Lung (tissue), 12 donors: ENCODE results near the gene LURAP1L. TPM values are rescaled to one million over a fixed set of nuclear protein-coding genes. Genes with fewer than 3 reads are reported as not detected.
A peak's percentile ranks its signal among the peaks of the same experiment; 100 is the strongest.

Source experiments
- ATAC-seq: fragments of 200-7000 bp; cut with Tn5 transposase; one replicate; pipeline ENCODE4 v1.9.1; 2020; ENCODE audit warnings: moderate number of reproducible peaks; ENCODE audit not compliant: insufficient read depth, low FRiP score
- DNase-seq, 3 donors: peaks; one replicate each; pipeline ENCODE4 v3.0.0-alpha.2; 2013 to 2017
- H3K27ac ChIP-seq, 2 donors: one replicate each; pipeline ENCODE4 v1.5.1; 2013; ENCODE audit warnings: mild to moderate bottlenecking in 2 of 2, moderate library complexity in 2 of 2, control low read depth in 1 of 2, inconsistent platforms in 1 of 2, low read depth in 1 of 2, low read length in 1 of 2
- H3K27me3 ChIP-seq, 3 donors: one replicate each; pipeline ENCODE4 v1.5.1; 2013; ENCODE audit warnings: low read length in 2 of 3; ENCODE audit not compliant: control insufficient read depth in 3 of 3, insufficient read depth in 3 of 3
- H3K36me3 ChIP-seq, 4 donors: one replicate each; pipeline ENCODE4 v1.5.1; 2013; ENCODE audit warnings: low read length in 4 of 4, mild to moderate bottlenecking in 1 of 4, moderate library complexity in 1 of 4; ENCODE audit not compliant: control insufficient read depth in 4 of 4, insufficient read depth in 4 of 4
- H3K4me1 ChIP-seq, 5 donors: one replicate each; pipeline ENCODE4 v1.5.1; 2013; ENCODE audit warnings: low read length in 5 of 5, mild to moderate bottlenecking in 2 of 5, moderate library complexity in 1 of 5; ENCODE audit not compliant: control insufficient read depth in 5 of 5, insufficient read depth in 5 of 5
- H3K4me3 ChIP-seq: one replicate; pipeline ENCODE4 v1.5.1; 2013; ENCODE audit warnings: mild to moderate bottlenecking, control low read depth, moderate library complexity
- H3K9ac ChIP-seq, 2 donors: one replicate each; pipeline ENCODE4 v1.5.1; 2013; ENCODE audit warnings: low read length in 2 of 2, control low read depth in 1 of 2; ENCODE audit not compliant: insufficient read depth in 1 of 2
- H3K9me3 ChIP-seq, 4 donors: one replicate each; pipeline ENCODE4 v1.5.1; 2013; ENCODE audit warnings: low read length in 3 of 4, mild to moderate bottlenecking in 1 of 4, moderate library complexity in 1 of 4; ENCODE audit not compliant: control insufficient read depth in 4 of 4, insufficient read depth in 3 of 4
- CTCF ChIP-seq: IDR thresholded peaks from 2 replicates; pipeline ENCODE4 v1.5.1; 2012; ENCODE audit warnings: mild to moderate bottlenecking; ENCODE audit errors: control extremely low read depth, extremely low read depth
- WGBS, 2 donors: extraction: QIAGEN DNeasy Blood & Tissue Kit; methylation state at CpG; one replicate each; pipeline ENCODE4 v1.1.7; 2013; 5-methylcytosine and 5-hydroxymethylcytosine counted together
- polyA plus RNA-seq, 2 donors: library from polyadenylated mRNA; stranded (reverse); fragments of 200-250 nt; gene quantifications; one replicate each; pipeline ENCODE4 v1.2.1, GENCODE V29; 2013
- total RNA-seq, 2 donors: library from RNA; depleted of rRNA in 1 of 2; stranded (reverse); fragments of >200 nt in 1 of 2; gene quantifications; one replicate each; pipeline ENCODE4 v1.2.1, GENCODE V29; 2014 to 2021
- donor health status: control.
- donor health status: control.
- donor health status: Bipolar disorder and iron deficiency.
- donor health status: healthy.
- donor health status: DM: yes; HTN: yes; CAD: no.

Gene LURAP1L
- total and polyA plus RNA-seq, 4 donors: 24.9 to 104 (median 30.1) TPM

GRCh38 chr9:12826924-12827565 is 52.2 kb downstream of the LURAP1L start:
- TF ChIP-seq CTCF: no peak
- H3K4me1 ChIP-seq: peaks cover 0 to 28% (median 17%) of the 10 kb centered on the region in 5 donors
- ATAC-seq (no peak), DNase-seq (no peak)
- no peak overlapping the region for H3K9ac ChIP-seq
- H3K27me3 ChIP-seq: no peaks in the 10 kb centered on the region
- no peak overlapping the region for H3K4me3 ChIP-seq
- H3K36me3 ChIP-seq: peaks cover 0 to 23% (median 3%) of the 10 kb centered on the region in 4 donors
- no peak overlapping the region for H3K27ac ChIP-seq
- WGBS, 2 donors: 60 to 73% methylated on average over 3 of the region's 3 CpGs
- no peaks in the 10 kb centered on the region for H3K9me3 ChIP-seq

- DNase-seq: no peak
- no peak for ATAC-seq
- WGBS, 2 donors: 71 to 82% methylated on average over 1 of the region's 1 CpG
- no peaks in the 10 kb centered on the region for H3K36me3 ChIP-seq
- no peaks in the 10 kb centered on the region for H3K27me3 ChIP-seq
- no peak overlapping the region for H3K9ac ChIP-seq
- TF ChIP-seq CTCF: no peak
- no peak overlapping the region for H3K4me3 ChIP-seq
- no peak overlapping the region for H3K27ac ChIP-seq
- peaks cover 0 to 9% (median under 1%) of the 10 kb centered on the region in 4 donors for H3K9me3 ChIP-seq
- H3K4me1 ChIP-seq: peaks cover 0 to 3% (median 0%) of the 10 kb centered on the region in 5 donors
These were observed 58.9 kb downstream of the LURAP1L start for GRCh38 chr9:12833701-12834100.

- no peak for TF ChIP-seq CTCF
- H3K9ac ChIP-seq: no peak overlapping the region
- H3K4me3 ChIP-seq: no peak overlapping the region
- no peaks in the 10 kb centered on the region for H3K36me3 ChIP-seq
- H3K27ac ChIP-seq: no peak overlapping the region
- no peaks in the 10 kb centered on the region for H3K27me3 ChIP-seq
- peak in 1 of 3 donors; percentile 35 for DNase-seq
- peaks cover 0 to 9% (median under 1%) of the 10 kb centered on the region in 4 donors for H3K9me3 ChIP-seq
- ATAC-seq: no peak
- H3K4me1 ChIP-seq: no peaks in the 10 kb centered on the region
These were observed 63.7 kb downstream of the LURAP1L start for GRCh38 chr9:12838546-12838945.

- no peaks in the 10 kb centered on the region for H3K27me3 ChIP-seq
- 82 to 87% methylated on average over 4 of the region's 4 CpGs for WGBS, 2 donors
- H3K9me3 ChIP-seq: no peaks in the 10 kb centered on the region
- no peak overlapping the region for H3K27ac ChIP-seq
- H3K4me1 ChIP-seq: no peaks in the 10 kb centered on the region
- DNase-seq (no peak), ATAC-seq (no peak)
- no peaks in the 10 kb centered on the region for H3K36me3 ChIP-seq
- H3K4me3 ChIP-seq: no peak overlapping the region
- TF ChIP-seq CTCF: no peak
- no peak overlapping the region for H3K9ac ChIP-seq
These were observed 68.9 kb downstream of the LURAP1L start for GRCh38 chr9:12843735-12844134.
